PFSK-1 (cell line): ENCODE data around the gene ANKS1B.

ENCODE experiments used
- FOXP2 ChIP-seq: optimal IDR thresholded peaks from 2 replicates; pipeline ENCODE3; 2011; ENCODE audit warnings: borderline replicate concordance, control low read depth, inconsistent platforms; ENCODE audit not compliant: insufficient read depth; ENCODE audit errors: extremely low read length, extremely low read depth
- POLR2AphosphoS5 ChIP-seq: IDR thresholded peaks from 2 replicates; pipeline ENCODE4 v1.6.1; 2012; ENCODE audit warnings: low read depth, mild to moderate bottlenecking, control low read depth, low read length, moderate library complexity
- SIN3A ChIP-seq: IDR thresholded peaks from 2 replicates; pipeline ENCODE4 v1.6.1; 2012; ENCODE audit warnings: mild to moderate bottlenecking, low read length, moderate library complexity, borderline replicate concordance; ENCODE audit not compliant: insufficient read depth
- TAF1 ChIP-seq: IDR thresholded peaks from 2 replicates; pipeline ENCODE4 v1.6.1; 2012; ENCODE audit warnings: low read length, control low read depth, borderline replicate concordance; ENCODE audit not compliant: insufficient read depth
- TF ChIP-seq, protein P1 (sequence below), 2 experiments: IDR thresholded peaks; 2 replicates each; pipeline versions ENCODE4 v1.6.1 to v1.8.0; 2011 to 2012; ENCODE audit warnings: low read depth in 2 of 2, low read length in 2 of 2, control low read depth in 1 of 2, inconsistent platforms in 1 of 2, mild to moderate bottlenecking in 1 of 2, moderate library complexity in 1 of 2; ENCODE audit not compliant: insufficient read depth in 1 of 2

Gene ANKS1B

GRCh38 chr12:99852666-99853065 is 132.1 kb downstream of the ANKS1B start:
- no peak for TF ChIP-seq TAF1
- TF ChIP-seq, protein P1, sequence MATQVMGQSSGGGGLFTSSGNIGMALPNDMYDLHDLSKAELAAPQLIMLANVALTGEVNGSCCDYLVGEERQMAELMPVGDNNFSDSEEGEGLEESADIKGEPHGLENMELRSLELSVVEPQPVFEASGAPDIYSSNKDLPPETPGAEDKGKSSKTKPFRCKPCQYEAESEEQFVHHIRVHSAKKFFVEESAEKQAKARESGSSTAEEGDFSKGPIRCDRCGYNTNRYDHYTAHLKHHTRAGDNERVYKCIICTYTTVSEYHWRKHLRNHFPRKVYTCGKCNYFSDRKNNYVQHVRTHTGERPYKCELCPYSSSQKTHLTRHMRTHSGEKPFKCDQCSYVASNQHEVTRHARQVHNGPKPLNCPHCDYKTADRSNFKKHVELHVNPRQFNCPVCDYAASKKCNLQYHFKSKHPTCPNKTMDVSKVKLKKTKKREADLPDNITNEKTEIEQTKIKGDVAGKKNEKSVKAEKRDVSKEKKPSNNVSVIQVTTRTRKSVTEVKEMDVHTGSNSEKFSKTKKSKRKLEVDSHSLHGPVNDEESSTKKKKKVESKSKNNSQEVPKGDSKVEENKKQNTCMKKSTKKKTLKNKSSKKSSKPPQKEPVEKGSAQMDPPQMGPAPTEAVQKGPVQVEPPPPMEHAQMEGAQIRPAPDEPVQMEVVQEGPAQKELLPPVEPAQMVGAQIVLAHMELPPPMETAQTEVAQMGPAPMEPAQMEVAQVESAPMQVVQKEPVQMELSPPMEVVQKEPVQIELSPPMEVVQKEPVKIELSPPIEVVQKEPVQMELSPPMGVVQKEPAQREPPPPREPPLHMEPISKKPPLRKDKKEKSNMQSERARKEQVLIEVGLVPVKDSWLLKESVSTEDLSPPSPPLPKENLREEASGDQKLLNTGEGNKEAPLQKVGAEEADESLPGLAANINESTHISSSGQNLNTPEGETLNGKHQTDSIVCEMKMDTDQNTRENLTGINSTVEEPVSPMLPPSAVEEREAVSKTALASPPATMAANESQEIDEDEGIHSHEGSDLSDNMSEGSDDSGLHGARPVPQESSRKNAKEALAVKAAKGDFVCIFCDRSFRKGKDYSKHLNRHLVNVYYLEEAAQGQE (IDR thresholded peaks at IDR 0.05; ENCODE audit: insufficient read depth in 1 of 2, low read depth in 2 of 2, low read length in 2 of 2), result no peak
- TF ChIP-seq POLR2AphosphoS5, result no peak
- TF ChIP-seq FOXP2, result no peak
- no peak for TF ChIP-seq SIN3A

DNA sequence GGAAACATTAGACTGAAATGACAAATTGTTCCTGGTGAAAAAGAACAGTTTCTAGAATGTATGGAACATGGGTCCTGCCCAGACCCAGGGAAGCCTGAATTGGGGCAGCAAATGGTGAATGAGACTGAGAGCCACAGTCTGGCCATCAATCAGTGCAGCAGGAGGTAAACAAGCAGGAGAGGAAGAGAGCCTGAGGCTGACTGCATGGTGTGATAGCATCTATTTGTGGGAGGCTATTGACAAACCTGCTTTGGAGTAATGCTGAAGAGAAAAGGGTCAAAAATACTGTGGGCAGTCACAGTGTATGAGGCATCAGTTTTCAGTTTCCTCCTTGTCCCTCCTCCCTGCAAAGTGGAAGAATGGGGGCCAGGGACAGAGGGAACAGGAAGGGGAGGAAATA is 136.8 kb downstream of the ANKS1B start:
- TF ChIP-seq POLR2AphosphoS5 (no peak), SIN3A (no peak), FOXP2 (no peak), TAF1 (no peak)
- TF ChIP-seq, protein P1 (IDR thresholded peaks at IDR 0.05; ENCODE audit: insufficient read depth in 1 of 2, low read depth in 2 of 2, low read length in 2 of 2), result no peak

DNA sequence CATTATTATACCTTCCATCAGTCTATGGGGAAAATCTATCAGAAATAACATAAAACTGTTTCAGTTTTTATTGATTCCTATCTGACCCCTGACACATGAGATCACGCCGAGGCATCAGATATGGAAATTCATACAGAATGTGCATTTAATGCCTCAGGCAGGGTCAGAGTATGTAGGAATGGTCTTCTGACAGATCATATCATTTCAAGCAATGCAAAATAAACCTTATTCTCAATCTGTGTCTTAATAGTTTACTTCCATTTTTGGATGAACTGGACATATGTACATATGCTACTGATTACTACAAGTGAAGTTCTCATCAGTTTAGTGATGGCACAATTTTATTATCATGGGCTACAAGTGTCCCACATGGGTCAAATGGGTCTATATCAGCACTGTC is 150.0 kb downstream of the ANKS1B start:
- TF ChIP-seq FOXP2, result no peak
- no peak for TF ChIP-seq TAF1
- TF ChIP-seq SIN3A, result no peak
- TF ChIP-seq, protein P1 (IDR thresholded peaks at IDR 0.05; ENCODE audit: insufficient read depth in 1 of 2, low read depth in 2 of 2, low read length in 2 of 2), result no peak
- no peak for TF ChIP-seq POLR2AphosphoS5

GRCh38 chr12:99833397-99833796 is 151.3 kb downstream of the ANKS1B start:
- TF ChIP-seq, protein P1 (IDR thresholded peaks at IDR 0.05; ENCODE audit: insufficient read depth in 1 of 2, low read depth in 2 of 2, low read length in 2 of 2), result no peak

GRCh38 chr12:99824900-99825542 is 159.7 kb downstream of the ANKS1B start:
- TF ChIP-seq FOXP2, result no peak
- TF ChIP-seq, protein P1 (IDR thresholded peaks at IDR 0.05; ENCODE audit: insufficient read depth in 1 of 2, low read depth in 2 of 2, low read length in 2 of 2), result no peak
- no peak for TF ChIP-seq POLR2AphosphoS5
- TF ChIP-seq SIN3A, result no peak
- TF ChIP-seq TAF1, result no peak
